Fibroblast of mammary gland (primary cell): ENCODE measurements around the gene FHIP1B.

Source experiments
- DNase-seq: peaks from one replicate; pipeline ENCODE4 v3.0.0-alpha.2; 2010; ENCODE audit warnings: low read depth
- H3K4me3 ChIP-seq: 2 replicates; pipeline ENCODE4 v1.5.1; 2011; ENCODE audit warnings: low read depth, mild to moderate bottlenecking, low read length, moderate library complexity; ENCODE audit not compliant: control insufficient read depth
- TF ChIP-seq, protein P1 (sequence below): conservative IDR thresholded peaks from 2 replicates; pipeline ENCODE4 v1.5.1; 2011; ENCODE audit warnings: low read depth, low read length, inconsistent platforms; ENCODE audit not compliant: control insufficient read depth, insufficient read depth

Gene FHIP1B

DNA sequence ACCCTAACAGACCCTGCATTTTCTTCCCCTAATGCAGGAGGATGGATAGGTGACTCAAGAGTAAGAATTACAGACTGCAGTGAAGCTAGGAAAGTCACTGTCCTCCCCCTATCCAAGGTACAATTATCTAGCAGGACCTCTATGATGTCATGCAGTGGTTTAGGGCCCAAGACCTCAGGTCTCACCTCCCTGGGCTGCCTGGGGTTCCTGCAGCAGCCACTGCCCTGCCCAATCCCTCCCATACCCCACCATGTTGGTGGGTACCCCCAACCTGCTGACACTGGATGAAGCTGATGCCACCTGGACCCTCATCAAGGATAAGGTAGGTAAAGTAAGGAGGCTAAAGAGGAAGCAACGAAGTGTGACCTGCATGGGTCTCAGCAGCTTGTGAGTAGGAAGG, 29.1 kb downstream of the FHIP1B start, which contains the start of gene C11orf42:
Gene C11orf42, plus strand, starts transcription at position 192 of the 400 bp plus-strand sequence. Its CDS starts 59 bp downstream, at position 251.
- no peak for DNase-seq
- TF ChIP-seq, protein P1, sequence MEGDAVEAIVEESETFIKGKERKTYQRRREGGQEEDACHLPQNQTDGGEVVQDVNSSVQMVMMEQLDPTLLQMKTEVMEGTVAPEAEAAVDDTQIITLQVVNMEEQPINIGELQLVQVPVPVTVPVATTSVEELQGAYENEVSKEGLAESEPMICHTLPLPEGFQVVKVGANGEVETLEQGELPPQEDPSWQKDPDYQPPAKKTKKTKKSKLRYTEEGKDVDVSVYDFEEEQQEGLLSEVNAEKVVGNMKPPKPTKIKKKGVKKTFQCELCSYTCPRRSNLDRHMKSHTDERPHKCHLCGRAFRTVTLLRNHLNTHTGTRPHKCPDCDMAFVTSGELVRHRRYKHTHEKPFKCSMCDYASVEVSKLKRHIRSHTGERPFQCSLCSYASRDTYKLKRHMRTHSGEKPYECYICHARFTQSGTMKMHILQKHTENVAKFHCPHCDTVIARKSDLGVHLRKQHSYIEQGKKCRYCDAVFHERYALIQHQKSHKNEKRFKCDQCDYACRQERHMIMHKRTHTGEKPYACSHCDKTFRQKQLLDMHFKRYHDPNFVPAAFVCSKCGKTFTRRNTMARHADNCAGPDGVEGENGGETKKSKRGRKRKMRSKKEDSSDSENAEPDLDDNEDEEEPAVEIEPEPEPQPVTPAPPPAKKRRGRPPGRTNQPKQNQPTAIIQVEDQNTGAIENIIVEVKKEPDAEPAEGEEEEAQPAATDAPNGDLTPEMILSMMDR: no peak
- no peak within 1 kb of the TSS for H3K4me3 ChIP-seq

DNA sequence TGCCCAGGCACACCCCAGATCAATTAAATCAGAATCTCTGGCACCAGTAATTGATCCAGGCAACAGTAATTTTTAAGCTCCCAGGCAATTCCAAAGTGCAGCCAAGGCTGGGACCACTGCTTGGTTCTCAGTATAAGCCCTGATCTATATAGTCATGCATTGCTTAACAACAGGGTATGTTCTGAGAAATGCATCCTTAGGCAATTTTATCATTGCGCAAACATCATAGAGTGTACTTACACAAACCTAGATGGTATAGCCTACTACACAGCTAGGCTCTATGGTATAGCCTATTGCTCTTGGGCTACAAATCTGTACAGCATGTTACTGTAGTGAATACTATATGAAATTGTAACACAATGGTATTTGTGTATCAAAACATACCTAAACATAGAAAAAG, 29.7 kb downstream of the FHIP1B start:
- no peak overlapping the region for H3K4me3 ChIP-seq
- TF ChIP-seq, protein P1: no peak
- DNase-seq: no peak

DNA sequence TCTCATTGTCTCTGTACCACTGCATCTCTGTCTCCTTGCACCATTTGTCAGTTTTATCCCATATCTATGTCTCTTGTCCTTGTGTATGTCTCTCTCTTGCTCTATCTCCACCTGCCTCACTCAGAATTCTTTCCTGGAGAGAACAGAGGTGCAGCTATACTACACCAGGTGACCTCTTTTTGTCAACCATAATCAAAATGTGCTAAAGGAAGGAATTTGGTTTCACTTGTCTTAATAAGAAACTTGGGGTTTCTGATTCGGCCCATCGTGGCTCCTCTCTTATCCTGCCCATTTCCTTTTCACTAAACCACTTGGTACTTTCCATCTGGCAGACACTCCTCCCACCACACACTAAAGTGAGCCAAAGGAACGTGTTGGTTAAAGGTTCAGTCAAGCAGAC, 31.1 kb downstream of the FHIP1B start:
- H3K4me3 ChIP-seq: no peak overlapping the region
- TF ChIP-seq, protein P1: no peak
- DNase-seq: no peak

DNA sequence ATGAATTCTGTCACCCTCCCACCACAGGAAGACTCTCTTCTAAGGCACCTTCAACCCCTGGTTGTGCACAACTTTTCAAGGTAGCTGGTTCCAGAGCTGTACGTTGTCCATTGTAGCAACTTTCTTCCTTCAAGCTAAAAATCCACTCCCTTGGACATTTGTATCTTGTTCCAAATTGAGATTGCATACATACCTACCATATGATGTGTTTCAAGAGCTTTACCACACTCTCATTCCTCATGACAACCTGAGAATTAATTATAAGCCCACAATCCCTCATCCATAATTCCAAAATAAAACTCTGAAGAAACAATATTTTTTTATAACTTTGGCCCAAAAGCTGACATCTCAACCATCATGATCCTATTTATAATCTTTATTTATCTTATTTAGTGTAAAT, 32.4 kb downstream of the FHIP1B start:
- TF ChIP-seq, protein P1: no peak
- peak; percentile 29 for DNase-seq
- no peak overlapping the region for H3K4me3 ChIP-seq

DNA sequence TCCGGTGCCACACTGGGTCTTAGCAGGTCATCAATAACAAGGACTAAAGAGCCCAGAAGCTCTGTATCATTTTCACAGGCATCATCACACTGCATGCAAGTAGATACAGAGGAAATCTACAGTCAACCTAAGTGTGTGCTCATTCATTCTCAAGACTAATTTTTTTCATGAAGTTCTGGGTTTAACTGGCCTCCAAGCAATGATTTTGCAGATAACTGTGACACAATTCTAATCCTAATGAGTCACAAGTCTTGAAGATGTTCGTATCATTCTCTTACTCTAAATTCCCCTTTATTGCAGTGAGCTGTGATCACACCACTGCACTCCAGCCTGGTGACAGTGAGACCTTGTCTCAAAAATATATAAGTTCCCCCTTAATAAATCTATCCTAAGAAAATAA, 33.0 kb downstream of the FHIP1B start:
- H3K4me3 ChIP-seq: no peak overlapping the region
- DNase-seq: peak; percentile 41
- TF ChIP-seq, protein P1: no peak

DNA sequence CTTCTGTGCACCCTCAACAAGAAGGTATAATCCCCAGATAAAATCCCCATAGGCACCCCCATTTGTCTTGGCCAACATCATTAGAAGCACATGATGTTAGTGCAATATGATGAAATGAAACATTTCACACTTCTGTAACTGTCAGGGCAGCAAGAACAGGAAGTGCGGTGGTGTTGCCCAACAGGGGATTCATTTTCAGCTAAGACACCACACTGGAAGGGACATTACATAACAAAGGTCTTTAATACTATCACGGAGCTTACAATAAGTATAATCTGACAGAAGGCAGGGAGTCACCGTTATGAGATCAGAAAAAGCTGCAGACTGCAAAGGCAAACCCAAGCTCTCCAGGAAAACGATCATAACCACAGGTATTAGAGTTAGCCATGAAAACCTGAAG, 33.5 kb downstream of the FHIP1B start:
- TF ChIP-seq, protein P1: no peak
- no peak for DNase-seq
- no peak overlapping the region for H3K4me3 ChIP-seq
